Kidney epithelial cell (primary cell): ENCODE data around the gene PLA1A. TPM values are rescaled to one million over a fixed set of nuclear protein-coding genes. Genes with fewer than 3 reads are reported as not detected.
"Not testable (repeated sequence)": the region's sequence is repeated elsewhere in the genome, so short reads cannot be mapped to it uniquely, and the experiment has no call there.

Experiments
- DNase-seq: peaks from one replicate; pipeline ENCODE4 v3.0.0-alpha.2; 2010; ENCODE audit warnings: low read depth
- H3K27me3 ChIP-seq: 2 replicates; pipeline ENCODE4 v1.6.0; 2011; ENCODE audit warnings: low read length; ENCODE audit not compliant: control insufficient read depth, insufficient read depth
- H3K36me3 ChIP-seq: 2 replicates; pipeline ENCODE4 v1.5.1; 2011; ENCODE audit warnings: low read length; ENCODE audit not compliant: control insufficient read depth, insufficient read depth
- H3K4me3 ChIP-seq: 2 replicates; pipeline ENCODE4 v1.5.1; 2011; ENCODE audit warnings: low read depth, mild to moderate bottlenecking, control low read depth, low read length
- CTCF ChIP-seq: IDR thresholded peaks from 2 replicates; pipeline ENCODE4 v1.5.1; 2011; ENCODE audit warnings: mild to moderate bottlenecking, moderate library complexity, low read length, control low read depth, inconsistent platforms; ENCODE audit not compliant: insufficient read depth, poor library complexity, severe bottlenecking
- total RNA-seq: library from RNA; depleted of rRNA; stranded (reverse); fragments of >200 nt; gene quantifications from 2 replicates; pipeline ENCODE4 v1.2.3, GENCODE V29; 2015

The PLA1A gene
- total RNA-seq, 1 donor from 2014 or later, result 1.4 TPM

GRCh38 chr3:119590706-119591105, 7.0 kb upstream of the PLA1A start:
- DNase-seq, result no peak
- H3K36me3 ChIP-seq, result no peaks in the 10 kb centered on the region
- H3K4me3 ChIP-seq, result no peak overlapping the region
- H3K27me3 ChIP-seq, result no peaks in the 10 kb centered on the region
- no peak for TF ChIP-seq CTCF

DNA sequence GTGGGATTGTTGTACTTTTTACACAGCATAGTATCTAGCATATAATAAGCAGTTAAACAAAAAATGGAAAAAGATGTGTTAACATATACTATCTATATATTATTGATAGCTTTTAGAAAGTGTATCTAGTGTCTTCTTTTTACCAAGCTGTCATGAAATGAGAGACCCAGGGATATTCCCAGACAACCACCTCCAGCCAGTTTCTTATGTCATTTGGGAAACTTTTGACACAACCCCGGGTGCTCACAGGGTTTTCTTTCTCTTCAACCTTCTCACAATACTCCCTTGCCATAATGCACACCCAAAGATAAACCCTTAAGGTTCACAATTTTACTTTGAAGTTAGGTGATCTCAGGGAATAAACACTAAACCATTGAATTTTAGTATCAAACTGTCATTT, 4.8 kb upstream of the PLA1A start:
- no peak for DNase-seq
- Histone ChIP-seq H3K4me3 (no peak overlapping the region), H3K36me3 (no peaks in the 10 kb centered on the region), H3K27me3 (no peaks in the 10 kb centered on the region)
- no peak for TF ChIP-seq CTCF

- Histone ChIP-seq H3K4me3 (no peak overlapping the region), H3K36me3 (no peaks in the 10 kb centered on the region), H3K27me3 (no peaks in the 10 kb centered on the region)
- TF ChIP-seq CTCF, result no peak
- no peak for DNase-seq
Observed at GRCh38 chr3:119594066-119594465, 3.6 kb upstream of the PLA1A start.

GRCh38 chr3:119594929-119595328, 2.8 kb upstream of the PLA1A start:
- H3K36me3 ChIP-seq, H3K27me3 ChIP-seq, DNase-seq, H3K4me3 ChIP-seq: not testable (repeated sequence)

- no peaks in the 10 kb centered on the region for H3K27me3 ChIP-seq
- no peak for DNase-seq
- H3K4me3 ChIP-seq, result no peak overlapping the region
- no peaks in the 10 kb centered on the region for H3K36me3 ChIP-seq
- TF ChIP-seq CTCF, result no peak
Observed at GRCh38 chr3:119595639-119596334, 1.9 kb upstream of the PLA1A start.

DNA sequence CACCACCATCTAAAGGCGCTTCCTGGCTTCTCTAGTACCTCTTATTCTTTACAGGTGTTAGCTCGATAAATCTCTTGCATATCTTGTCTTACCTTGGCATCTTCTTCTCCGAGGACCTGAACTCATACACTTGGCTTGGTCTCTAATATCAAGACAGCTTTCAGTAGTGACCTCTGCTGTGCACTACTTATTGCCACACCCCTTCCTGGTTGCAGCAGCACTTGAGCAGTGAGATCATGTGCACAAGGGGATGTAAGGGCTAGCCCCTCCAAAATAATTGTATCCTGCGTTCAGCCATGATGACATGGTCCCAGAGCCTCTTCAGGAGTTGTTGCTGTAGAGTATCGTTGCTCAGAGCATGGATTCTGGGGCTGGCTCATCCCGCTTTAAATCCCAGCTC, 1.3 kb upstream of the PLA1A start:
- no peak for DNase-seq
- H3K27me3 ChIP-seq, result no peaks in the 10 kb centered on the region
- TF ChIP-seq CTCF, result no peak
- H3K4me3 ChIP-seq, result no peak overlapping the region
- H3K36me3 ChIP-seq, result no peaks in the 10 kb centered on the region
